ENCODE data around the gene ZNF576. TPM values are rescaled to one million over a fixed set of nuclear protein-coding genes. Genes with fewer than 3 reads are reported as not detected.
A peak's percentile ranks its signal among the peaks of the same experiment; 100 is the strongest.

Gene ZNF576
- polyA plus RNA-seq, 1 donor from 2014 or later = 11.9 TPM

GRCh38 chr19:43638214-43638994, 42.0 kb downstream of the ZNF576 start:
- Histone ChIP-seq H3K4me2 (ENCODE audit: low read length) (peak overlapping the region; percentile 77), H3K36me3 (ENCODE audit: insufficient read depth, low read length) (no peaks in the 10 kb centered on the region), H3K27ac (ENCODE audit: low read length) (peak overlapping the region; percentile 95), H3K9me2 (ENCODE audit: insufficient read depth, low read length) (no peaks in the 10 kb centered on the region), H3K27me3 (ENCODE audit: insufficient read depth, low read depth, low read length) (no peaks in the 10 kb centered on the region), H3K9ac (ENCODE audit: low read length) (peak overlapping the region; percentile 96), H3K4me3 (ENCODE audit: low read length) (peak overlapping the region; percentile 85), H3F3A (ENCODE audit: insufficient read depth, low read length, poor library complexity, severe bottlenecking) (no peaks in the 10 kb centered on the region), H3K79me2 (replicated peaks; ENCODE audit: insufficient read depth, low read length) (peaks cover 62% of the 10 kb centered on the region), H4K20me1 (ENCODE audit: insufficient read depth) (no peaks in the 10 kb centered on the region), H3K9me3 (ENCODE audit: low read length) (no peaks in the 10 kb centered on the region), H2AFZ (ENCODE audit: low read depth, low read length) (peak overlapping the region; percentile 40)
- TF ChIP-seq EZH2 (IDR thresholded peaks at IDR 0.05; ENCODE audit: borderline replicate concordance, insufficient read depth, low read length, poor library complexity, severe bottlenecking) = no peak
- no peak for TF ChIP-seq EP300 (conservative IDR thresholded peaks at IDR 0.05; ENCODE audit: poor library complexity, severe bottlenecking)
- TF ChIP-seq SMC3 (conservative IDR thresholded peaks at IDR 0.05; ENCODE audit: poor library complexity) = no peak
- TF ChIP-seq REST (IDR thresholded peaks at IDR 0.05; ENCODE audit: borderline replicate concordance) = no peak
- no peak for TF ChIP-seq MXI1 (conservative IDR thresholded peaks at IDR 0.05; ENCODE audit: poor library complexity, severe bottlenecking)
- no peak for TF ChIP-seq RAD21 (conservative IDR thresholded peaks at IDR 0.05)
- no peak for TF ChIP-seq CTCF (IDR thresholded peaks at IDR 0.05; ENCODE audit: poor library complexity, severe bottlenecking)
- no peak for TF ChIP-seq POLR2AphosphoS5 (IDR thresholded peaks at IDR 0.05)
- TF ChIP-seq TAF1 (IDR thresholded peaks at IDR 0.05; ENCODE audit: low read depth) = no peak

GRCh38 chr19:43638995-43639518, 42.7 kb downstream of the ZNF576 start:
- Histone ChIP-seq H2AFZ (ENCODE audit: low read depth, low read length) (peak overlapping the region; percentile 40), H3K27ac (ENCODE audit: low read length) (peak overlapping the region; percentile 95)

More at GRCh38 chr19:43638995-43639518, 42.7 kb downstream of the ZNF576 start:
- TF ChIP-seq MXI1 (conservative IDR thresholded peaks at IDR 0.05; ENCODE audit: poor library complexity, severe bottlenecking) = no peak
- TF ChIP-seq POLR2AphosphoS5 (IDR thresholded peaks at IDR 0.05) = no peak
- TF ChIP-seq RAD21 (conservative IDR thresholded peaks at IDR 0.05) = no peak
- no peak for TF ChIP-seq EZH2 (IDR thresholded peaks at IDR 0.05; ENCODE audit: borderline replicate concordance, insufficient read depth, low read length, poor library complexity, severe bottlenecking)
- TF ChIP-seq REST (IDR thresholded peaks at IDR 0.05; ENCODE audit: borderline replicate concordance) = no peak
- TF ChIP-seq SMC3 (conservative IDR thresholded peaks at IDR 0.05; ENCODE audit: poor library complexity) = no peak
- no peak for TF ChIP-seq TAF1 (IDR thresholded peaks at IDR 0.05; ENCODE audit: low read depth)
- no peaks in the 10 kb centered on the region for H3K9me3 ChIP-seq (ENCODE audit: low read length)
- H3K9ac ChIP-seq (ENCODE audit: low read length) = peak overlapping the region; percentile 96
- H3K4me2 ChIP-seq (ENCODE audit: low read length) = peak overlapping the region; percentile 77
- no peaks in the 10 kb centered on the region for H3K27me3 ChIP-seq (ENCODE audit: insufficient read depth, low read depth, low read length)
- H3F3A ChIP-seq (ENCODE audit: insufficient read depth, low read length, poor library complexity, severe bottlenecking) = no peaks in the 10 kb centered on the region
- no peaks in the 10 kb centered on the region for H3K36me3 ChIP-seq (ENCODE audit: insufficient read depth, low read length)
- no peaks in the 10 kb centered on the region for H4K20me1 ChIP-seq (ENCODE audit: insufficient read depth)
- H3K4me3 ChIP-seq (ENCODE audit: low read length) = peak overlapping the region; percentile 85
- no peaks in the 10 kb centered on the region for H3K9me2 ChIP-seq (ENCODE audit: insufficient read depth, low read length)
- H3K79me2 ChIP-seq (replicated peaks; ENCODE audit: insufficient read depth, low read length) = peaks cover 57% of the 10 kb centered on the region
